Neural cell (in vitro differentiated cells): ENCODE measurements around the gene EGLN2. TPM values are rescaled to one million over a fixed set of nuclear protein-coding genes. Genes with fewer than 3 reads are reported as not detected.
"Not testable (repeated sequence)": the region's sequence is repeated elsewhere in the genome, so short reads cannot be mapped to it uniquely, and the experiment has no call there.

Experiments
- H2AFZ ChIP-seq: fragments of 200-600, 300-800 bp; sonication (generic), shearing (Covaris generic); 2 replicates; pipeline ENCODE4 v1.6.0; 2014; ENCODE audit warnings: low read depth, mild to moderate bottlenecking, antibody characterized with exemption, low read length, moderate library complexity
- H3F3A ChIP-seq: fragments of 200-600 bp; shearing (Covaris generic); 2 replicates; pipeline ENCODE4 v1.6.1; 2016; ENCODE audit warnings: mild to moderate bottlenecking, moderate library complexity, mixed read lengths, antibody characterized with exemption, low read length; ENCODE audit not compliant: insufficient read depth, poor library complexity, severe bottlenecking
- H3K27ac ChIP-seq: fragments of 200-600, 300-800 bp; sonication (generic), shearing (Covaris generic); 2 replicates; pipeline ENCODE4 v1.5.1; 2014; ENCODE audit warnings: mild to moderate bottlenecking, low read length, moderate library complexity
- H3K27me3 ChIP-seq: fragments of 300-800, 200-600 bp; sonication (generic), shearing (Covaris generic); 2 replicates; pipeline ENCODE4 v1.6.0; 2014; ENCODE audit warnings: mild to moderate bottlenecking, low read depth, low read length, moderate library complexity; ENCODE audit not compliant: insufficient read depth
- H3K36me3 ChIP-seq: fragments of 300-800, 200-600 bp; sonication (generic), shearing (Covaris generic); 2 replicates; pipeline ENCODE4 v1.5.1; 2014; ENCODE audit warnings: mild to moderate bottlenecking, antibody characterized with exemption, low read length, moderate library complexity; ENCODE audit not compliant: insufficient read depth
- H3K4me2 ChIP-seq: fragments of 300-800, 200-600 bp; sonication (generic), shearing (Covaris generic); 2 replicates; pipeline ENCODE4 v1.6.0; 2014; ENCODE audit warnings: mild to moderate bottlenecking, low read length
- H3K4me3 ChIP-seq: fragments of 300-800, 200-600 bp; sonication (generic), shearing (Covaris generic); 2 replicates; pipeline ENCODE4 v1.5.1; 2014; ENCODE audit warnings: mild to moderate bottlenecking, low read length, moderate library complexity
- H3K79me2 ChIP-seq: fragments of 200-600 bp; shearing (Covaris generic); replicated peaks from 2 replicates; pipeline ENCODE4 v1.6.0; 2014; ENCODE audit warnings: mild to moderate bottlenecking, low read length, moderate library complexity; ENCODE audit not compliant: insufficient read depth
- H3K9ac ChIP-seq: fragments of 300-800, 200-600 bp; sonication (generic), shearing (Covaris generic); 2 replicates; pipeline ENCODE4 v1.6.1; 2016; ENCODE audit warnings: mild to moderate bottlenecking, low read length, mixed read lengths
- H3K9me2 ChIP-seq: fragments of 200-600 bp; shearing (Covaris generic); 2 replicates; pipeline ENCODE4 v1.6.1; 2016; ENCODE audit warnings: mild to moderate bottlenecking, low read length, mixed read lengths; ENCODE audit not compliant: insufficient read depth
- H3K9me3 ChIP-seq: fragments of 200-600, 300-800 bp; sonication (generic), shearing (Covaris generic); 2 replicates; pipeline ENCODE4 v1.6.1; 2016; ENCODE audit warnings: mild to moderate bottlenecking, mixed run types, low read length, moderate library complexity, mixed read lengths
- H4K20me1 ChIP-seq: fragments of 200-600 bp; shearing (Covaris generic); 2 replicates; pipeline ENCODE4 v1.6.1; 2016; ENCODE audit warnings: mild to moderate bottlenecking, mixed run types; ENCODE audit not compliant: insufficient read depth
- polyA plus RNA-seq: library from polyadenylated mRNA; depleted of rRNA; stranded (reverse); fragments of >200 nt; gene quantifications from 2 replicates; pipeline ENCODE4 v1.2.3, GENCODE V29; 2014

The EGLN2 gene
- polyA plus RNA-seq, 1 donor from 2014 or later = 112 TPM

DNA sequence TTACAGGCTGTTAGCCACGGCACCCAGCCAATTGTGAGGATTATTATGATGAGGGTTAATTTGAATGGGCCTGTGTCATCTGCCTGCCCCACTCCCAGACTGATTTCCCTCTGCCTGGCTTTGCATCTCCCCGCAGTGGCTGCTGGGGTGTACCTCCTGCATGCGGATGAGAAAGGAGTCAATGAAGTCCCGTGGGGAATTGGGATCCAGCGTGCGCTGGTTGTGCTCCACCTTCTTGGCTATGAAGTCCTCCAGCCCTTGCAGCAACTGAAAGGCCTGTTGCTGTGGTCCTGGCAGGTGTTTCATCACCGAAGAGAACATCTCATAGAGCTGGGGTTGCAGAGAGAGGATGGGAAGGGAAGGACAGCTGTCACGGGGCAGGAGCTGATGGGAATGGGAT, 47.7 kb downstream of the EGLN2 start:
- not testable (repeated sequence) for H3K27ac ChIP-seq, H3K9me3 ChIP-seq, H3K79me2 ChIP-seq, H3K9ac ChIP-seq, H4K20me1 ChIP-seq, H3K4me3 ChIP-seq, H3K36me3 ChIP-seq, H3F3A ChIP-seq, H3K9me2 ChIP-seq, H2AFZ ChIP-seq, H3K4me2 ChIP-seq
- H3K27me3 ChIP-seq = peaks cover 10% of the 10 kb centered on the region

DNA sequence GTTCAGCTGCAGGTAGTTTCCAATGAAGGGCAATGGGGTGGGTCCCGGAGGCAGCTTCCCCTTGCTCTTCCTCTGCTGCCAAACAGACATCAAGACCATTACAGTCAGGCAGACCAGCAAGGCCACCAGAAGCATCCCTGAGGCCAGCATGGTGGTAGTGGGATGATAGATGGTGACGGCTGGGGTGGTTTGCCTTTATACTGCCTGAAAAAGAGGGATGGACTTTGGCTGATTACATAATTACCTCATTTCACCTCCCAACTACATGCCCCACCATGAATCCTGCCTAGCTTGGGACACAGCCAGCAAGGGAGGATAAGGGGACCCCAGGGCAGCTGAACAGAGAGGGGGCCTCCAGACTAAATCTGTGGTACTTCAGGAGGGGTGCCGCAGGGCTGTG, 51.3 kb downstream of the EGLN2 start, which contains the start of gene CYP2A6:
CYP2A6 (minus strand) TSS at position 171 of the 400 bp plus-strand sequence; CDS start at position 150, 21 bp downstream.
- not testable (repeated sequence) for H3K4me3 ChIP-seq, H3F3A ChIP-seq, H3K9me3 ChIP-seq, H3K79me2 ChIP-seq, H3K27ac ChIP-seq, H3K36me3 ChIP-seq, H4K20me1 ChIP-seq, H3K9me2 ChIP-seq, H3K9ac ChIP-seq, H2AFZ ChIP-seq, H3K4me2 ChIP-seq
- H3K27me3 ChIP-seq = peaks cover 10% of the 10 kb centered on the region

DNA sequence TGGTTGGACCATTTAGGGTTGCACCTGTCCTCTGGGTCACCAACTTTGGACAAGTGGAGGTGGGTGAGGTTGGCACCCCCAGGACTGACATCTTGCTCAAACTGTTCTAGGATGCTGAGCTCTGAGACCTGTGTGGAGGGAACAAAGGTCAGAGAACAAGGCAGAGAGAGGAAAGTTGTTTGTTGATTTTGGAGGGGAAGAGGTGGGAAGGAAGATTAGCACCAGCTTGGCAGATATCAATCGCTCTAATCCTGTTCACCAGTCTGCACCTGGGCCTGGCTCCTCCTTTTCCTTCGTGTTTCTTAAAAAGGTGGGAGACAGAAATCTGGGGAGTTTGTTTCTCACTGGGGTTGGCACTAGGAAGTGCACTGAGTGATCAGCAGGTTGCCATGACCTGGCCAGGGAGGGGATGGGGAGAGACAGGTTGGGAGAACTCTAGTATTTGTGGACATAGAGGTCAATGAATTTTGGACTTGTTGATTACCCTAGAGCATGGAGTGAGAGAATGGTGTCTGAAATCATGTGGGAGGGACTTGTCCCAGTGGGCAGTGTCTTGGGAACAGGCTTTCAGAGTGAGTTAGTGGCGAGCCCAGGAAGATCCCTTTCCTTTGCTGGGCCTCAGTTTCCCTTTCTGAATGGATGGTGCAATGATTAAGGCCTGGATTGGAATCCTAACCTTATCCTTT, 53.6 kb downstream of the EGLN2 start:
- H3K27ac ChIP-seq, H3K4me2 ChIP-seq, H3K9me3 ChIP-seq, H4K20me1 ChIP-seq, H3K9ac ChIP-seq, H3F3A ChIP-seq, H3K4me3 ChIP-seq, H3K79me2 ChIP-seq, H3K36me3 ChIP-seq, H2AFZ ChIP-seq, H3K9me2 ChIP-seq: not testable (repeated sequence)
- H3K27me3 ChIP-seq = peaks cover 10% of the 10 kb centered on the region

Other genes starting within 250 kb of the EGLN2 start
- 3.8 and 6.3 TPM in 2 replicates for gene SHKBP1, start 222.3 kb upstream of the EGLN2 start, polyA plus RNA-seq
- gene LTBP4, start 197.8 kb upstream of the EGLN2 start, polyA plus RNA-seq = 55.6 and 59.7 TPM in 2 replicates
- 20.5 and 27.7 TPM in 2 replicates for gene NUMBL, start 108.5 kb upstream of the EGLN2 start, polyA plus RNA-seq
- gene COQ8B, start 82.3 kb upstream of the EGLN2 start, polyA plus RNA-seq = 83.2 and 95.3 TPM in 2 replicates
- gene ITPKC, start 82.1 kb upstream of the EGLN2 start, polyA plus RNA-seq = 14.9 and 16.8 TPM in 2 replicates
- gene ACTMAP, start 48.7 kb upstream of the EGLN2 start, polyA plus RNA-seq = 1.0 TPM in 1 of 2 replicates, not detected in the other
- 29.9 and 37.9 TPM in 2 replicates for gene SNRPA, start 48.0 kb upstream of the EGLN2 start, polyA plus RNA-seq
- gene MIA, start 23.7 kb upstream of the EGLN2 start, polyA plus RNA-seq = 1.8 and 4.0 TPM in 2 replicates
- gene RAB4B, start 20.9 kb upstream of the EGLN2 start, polyA plus RNA-seq = 66.0 and 76.2 TPM in 2 replicates
- gene CYP2A6, start 51.3 kb downstream of the EGLN2 start, polyA plus RNA-seq = not detected in 2 replicates
- gene CYP2A7, start 83.0 kb downstream of the EGLN2 start, polyA plus RNA-seq = not detected in 2 replicates
- gene CYP2B6, start 192.1 kb downstream of the EGLN2 start, polyA plus RNA-seq = not detected in 2 replicates